HG03039 (cell line): ENCODE measurements around the gene SSRP1.

ENCODE experiments used
- ATAC-seq: cut with Tn5 transposase; IDR thresholded peaks from one replicate; pipeline ENCODE4 v1.9.1; 2021; ENCODE audit warnings: mild to moderate bottlenecking, moderate library complexity; ENCODE audit not compliant: unreplicated experiment

The SSRP1 gene

GRCh38 chr11:57318178-57318577, 17.5 kb downstream of the SSRP1 start:
- ATAC-seq = no peak

DNA sequence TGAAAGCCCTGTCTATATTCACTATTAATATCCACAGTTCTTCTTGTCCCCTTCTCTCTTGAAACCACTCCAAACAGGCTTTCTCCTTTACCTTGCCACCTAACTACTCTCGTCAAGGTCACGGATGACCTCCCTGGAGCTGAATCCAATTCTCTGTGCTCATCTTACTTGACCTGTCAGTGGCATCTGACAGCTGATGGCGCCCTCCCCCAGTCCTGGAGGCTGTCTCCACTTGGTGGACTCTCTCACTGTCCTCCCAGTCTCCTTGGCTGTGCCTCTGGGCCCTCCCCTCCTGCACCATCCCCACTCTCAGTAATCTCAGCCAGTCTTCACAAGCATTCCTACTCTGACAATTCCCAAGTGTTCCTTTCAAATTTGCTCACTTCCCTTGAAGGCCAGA, 19.7 kb downstream of the SSRP1 start:
- ATAC-seq = no peak

DNA sequence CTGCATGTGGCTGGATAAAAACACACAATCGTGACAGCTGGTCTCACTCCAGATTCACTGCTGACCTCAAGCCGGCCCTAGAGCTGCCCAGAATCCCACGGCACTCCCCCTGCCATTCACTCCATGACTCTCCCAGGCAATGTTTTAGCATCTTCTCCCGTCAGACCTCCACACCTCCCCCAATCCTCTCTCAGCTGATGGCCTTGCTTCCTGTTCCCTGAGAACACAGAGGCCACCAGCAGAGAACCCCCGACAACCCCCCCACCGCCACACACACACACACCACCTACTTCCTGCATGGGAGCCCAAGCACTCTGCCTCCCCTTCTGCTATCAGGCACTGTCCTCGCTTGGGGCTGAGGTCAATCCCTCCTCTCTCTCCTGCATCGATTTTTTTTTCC, 20.2 kb downstream of the SSRP1 start:
- ATAC-seq = no peak

DNA sequence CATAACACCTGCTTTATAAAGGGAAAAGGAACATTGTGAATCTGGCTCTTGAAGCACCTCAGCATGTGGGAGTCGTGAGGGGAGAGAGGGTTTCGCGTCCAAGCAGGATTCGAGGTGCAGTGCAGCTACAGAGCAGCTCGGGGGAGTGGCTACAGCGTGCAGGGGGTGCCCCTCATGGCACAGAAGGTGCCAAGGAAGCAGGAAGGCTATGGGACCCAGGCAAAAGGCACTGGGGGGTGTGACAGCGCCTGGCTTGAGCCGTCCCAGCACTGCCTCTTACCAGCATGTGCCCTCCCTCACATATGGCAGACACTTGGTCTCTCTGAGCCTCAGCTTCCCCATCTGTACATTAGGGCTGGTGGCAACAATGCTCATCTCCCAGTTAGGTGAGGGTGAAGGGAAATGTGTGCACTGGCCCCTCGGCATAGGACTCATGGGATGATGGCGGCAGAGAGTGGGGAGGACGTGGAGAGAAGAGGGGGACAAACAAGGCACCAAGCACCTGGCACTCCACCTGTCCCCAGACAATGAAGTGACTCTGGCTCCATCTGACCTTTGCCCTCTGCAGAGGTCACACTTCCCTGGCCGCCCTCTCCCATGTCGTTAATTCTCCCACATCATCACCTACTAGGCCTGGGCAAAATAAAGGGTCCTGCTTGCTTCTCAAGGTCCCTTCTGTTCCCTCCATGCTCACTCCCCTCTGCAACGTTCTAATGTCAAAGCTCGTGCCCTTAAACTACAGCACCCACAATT, 21.3 kb downstream of the SSRP1 start:
- no peak for ATAC-seq

GRCh38 chr11:57313788-57314135, 21.9 kb downstream of the SSRP1 start:
- ATAC-seq = no peak

- no peak for ATAC-seq
Measured at GRCh38 chr11:57313071-57313787, 22.5 kb downstream of the SSRP1 start.

- ATAC-seq = no peak
Measured at GRCh38 chr11:57312511-57313021, 23.1 kb downstream of the SSRP1 start.

DNA sequence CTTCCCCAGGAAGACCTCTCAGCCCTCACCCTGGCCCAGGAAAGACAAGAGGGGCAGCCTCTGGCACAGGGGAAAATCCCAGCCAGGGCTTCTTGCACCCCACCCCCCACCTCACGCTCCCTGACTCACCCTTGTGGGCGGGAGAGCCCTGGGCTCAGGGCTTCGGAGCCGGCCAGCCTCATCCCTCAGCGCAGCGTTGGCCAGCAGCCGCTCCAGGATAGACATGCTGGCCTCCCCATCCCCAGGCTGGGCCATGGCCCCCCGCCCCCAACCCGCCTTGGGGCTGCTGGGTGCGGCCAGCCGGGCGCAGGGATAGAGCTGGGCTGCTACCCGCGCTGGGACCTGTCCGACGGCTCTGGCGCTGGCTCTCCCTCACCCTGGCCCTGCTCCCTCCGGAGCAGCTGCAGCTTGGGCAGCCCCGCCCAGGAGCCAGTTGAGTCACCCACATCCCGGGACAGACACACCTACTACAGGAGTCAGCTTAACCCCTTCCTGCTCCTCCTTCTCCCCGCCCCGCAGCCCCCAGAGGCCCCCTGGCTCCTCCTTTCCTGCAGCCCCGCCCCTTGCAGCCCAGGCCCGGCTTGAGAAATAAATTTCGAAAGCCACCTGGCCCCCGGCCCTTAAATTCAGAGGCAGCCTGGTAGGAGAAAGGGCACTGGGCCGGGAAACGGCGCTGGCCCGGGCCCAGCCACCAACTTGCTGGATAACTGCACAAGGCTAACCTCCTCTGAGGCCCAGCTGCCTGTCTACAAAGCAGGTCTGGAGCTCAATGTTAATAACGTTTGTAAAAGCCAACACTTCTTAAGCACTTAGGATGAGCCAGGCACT, 24.4 kb downstream of the SSRP1 start:
- peak; percentile 99 for ATAC-seq

DNA sequence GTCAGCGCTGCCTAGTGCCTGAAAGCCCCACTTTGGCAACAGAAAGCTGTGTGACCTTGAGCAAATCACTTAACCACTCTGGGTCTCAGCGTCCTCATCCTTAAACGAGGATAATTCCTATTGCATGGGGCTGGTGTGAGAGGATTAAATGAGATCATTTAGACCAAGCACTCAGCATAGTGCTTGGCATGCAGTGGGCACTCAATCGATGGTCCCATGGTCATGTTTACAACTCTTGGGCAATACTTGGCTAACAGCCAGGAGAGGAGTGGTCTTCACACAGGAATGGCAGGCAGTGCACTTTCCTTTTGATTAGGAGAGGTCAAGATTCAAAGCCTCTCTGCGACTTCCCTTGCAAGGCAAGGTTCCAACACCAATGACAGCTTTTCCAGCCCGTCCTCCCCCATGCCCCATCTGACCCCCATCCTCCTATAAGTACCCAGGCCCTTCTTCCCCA, 25.0 kb downstream of the SSRP1 start:
- no peak for ATAC-seq

DNA sequence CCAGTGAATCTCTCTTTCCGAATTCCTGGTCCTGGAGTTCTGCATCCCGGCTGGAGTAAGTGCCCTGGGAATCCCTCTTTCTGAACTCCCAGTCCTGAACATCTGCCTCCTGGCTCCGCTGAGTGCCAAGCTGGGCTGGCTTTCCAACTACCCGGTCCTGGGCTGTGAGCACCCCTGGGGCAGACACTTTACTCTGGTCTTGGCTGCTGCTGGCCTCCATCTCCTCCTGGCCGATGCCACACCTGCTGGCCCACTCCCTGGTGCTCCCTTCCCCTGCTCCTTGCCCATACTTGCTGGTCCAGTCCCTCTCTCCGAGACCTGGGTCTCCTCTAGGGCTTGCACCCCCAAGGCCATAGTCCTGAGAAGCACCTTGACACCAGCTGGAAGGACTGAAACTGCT, 25.6 kb downstream of the SSRP1 start:
- no peak for ATAC-seq

- no peak for ATAC-seq
Measured at GRCh38 chr11:57309106-57310059, 26.3 kb downstream of the SSRP1 start.

DNA sequence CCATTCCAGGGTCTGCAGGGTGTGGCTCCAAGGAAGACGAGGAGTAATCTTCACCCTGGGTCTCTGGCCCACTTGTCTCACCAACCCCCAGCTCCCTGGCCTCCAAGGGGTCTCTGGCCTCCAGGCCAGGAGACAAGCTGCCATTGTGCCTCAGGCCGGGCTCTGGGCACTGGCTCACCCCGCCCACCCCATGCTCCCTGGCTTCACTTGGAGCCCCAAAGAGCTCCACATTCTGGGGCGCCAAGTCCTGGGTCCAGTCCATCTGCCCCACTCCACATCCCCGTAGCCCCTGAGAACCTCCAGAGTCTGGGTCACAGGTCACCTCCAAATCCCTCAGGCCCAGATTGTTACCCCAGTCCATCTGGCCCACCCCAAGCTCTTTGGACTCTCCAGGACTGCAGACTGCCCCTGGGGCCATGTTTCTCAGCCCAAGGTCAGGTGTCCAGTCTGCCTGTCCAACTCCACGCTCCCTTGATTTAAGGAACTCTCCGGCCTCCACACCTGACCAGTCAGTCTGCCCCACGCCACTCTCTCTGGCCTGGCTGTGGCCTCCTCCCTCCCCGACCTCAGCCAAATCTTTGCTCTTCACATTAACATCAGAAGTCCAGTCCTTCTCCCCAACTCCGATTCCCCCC, 27.1 kb downstream of the SSRP1 start:
- no peak for ATAC-seq

DNA sequence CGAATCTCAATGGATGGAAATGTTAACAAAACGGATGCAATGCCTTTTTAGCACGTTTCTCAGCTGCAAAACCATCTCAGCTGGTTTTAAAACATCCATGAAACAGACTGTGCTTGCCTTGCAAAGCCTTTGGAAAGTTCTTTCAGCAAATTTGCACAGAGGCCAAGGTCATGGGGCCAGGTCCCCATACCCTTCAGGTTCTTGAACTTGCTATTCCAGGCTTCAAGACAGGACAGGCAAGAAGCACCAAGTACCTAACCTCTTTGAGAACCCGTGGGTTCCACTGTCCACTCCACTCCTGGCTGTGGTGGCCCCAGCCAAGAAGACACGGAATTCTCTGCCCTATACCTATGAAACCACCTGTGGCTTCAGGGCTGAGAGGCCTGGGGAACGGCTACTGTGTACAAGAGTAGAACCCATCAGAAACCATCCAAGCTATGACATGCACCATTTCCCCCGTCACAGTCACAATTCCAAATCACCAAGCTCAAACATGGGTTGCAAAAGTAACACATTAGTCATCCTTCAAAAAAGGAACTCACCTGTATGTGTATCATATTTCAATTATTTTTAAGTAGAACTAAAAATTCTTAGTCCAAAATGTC, 27.9 kb downstream of the SSRP1 start:
- no peak for ATAC-seq

- ATAC-seq = no peak
Measured at GRCh38 chr11:57306940-57307565, 28.6 kb downstream of the SSRP1 start.

- no peak for ATAC-seq
Measured at GRCh38 chr11:57306161-57306876, 29.4 kb downstream of the SSRP1 start.

- no peak for ATAC-seq
Measured at GRCh38 chr11:57305523-57305922, 30.2 kb downstream of the SSRP1 start.

DNA sequence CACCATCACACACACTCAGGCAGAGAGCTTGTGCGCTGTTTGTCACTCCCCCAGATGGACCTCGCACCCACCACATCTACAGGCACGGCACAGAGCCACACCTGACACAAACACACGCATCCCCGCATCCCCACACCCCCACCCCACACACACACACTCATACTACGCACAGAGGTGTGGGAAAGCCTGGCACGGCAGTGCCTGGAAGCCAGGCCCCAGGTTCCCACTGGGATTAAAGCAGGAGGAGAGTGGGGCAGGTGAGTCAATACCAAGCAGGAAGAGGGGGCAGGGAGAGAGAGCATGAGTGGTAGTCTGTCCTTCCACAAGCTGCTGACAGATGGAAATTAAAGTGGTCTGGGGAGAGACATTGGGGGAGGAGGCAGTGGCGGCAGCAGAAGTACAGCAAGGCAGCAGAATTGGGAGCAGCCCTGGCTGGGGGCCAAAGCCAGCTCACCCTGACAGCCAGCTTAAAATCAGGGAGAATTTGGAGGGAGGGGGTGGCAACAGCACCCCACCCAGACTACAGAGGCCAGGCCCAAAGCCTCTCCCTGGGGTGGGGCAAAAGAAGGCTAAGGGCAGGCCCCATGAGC, 31.6 kb downstream of the SSRP1 start:
- ATAC-seq = no peak
